Calu3 (cell line): ENCODE results near the gene PTPN21. TPM values are rescaled to one million over a fixed set of nuclear protein-coding genes. Genes with fewer than 3 reads are reported as not detected.

Experiments
- BruUV-seq: library from RNA; stranded (reverse); fragments of 400-500 nt; replicated peaks from 2 replicates; lab custom pipeline; 2021; lab: Mats Ljungman, UMichigan
- CTCF ChIA-PET: fragments of 300-600 bp; sonication (Branson Sonifier 250); formaldehyde crosslinking; loops from one replicate; lab custom pipeline; 2022; ENCODE audit warnings: antibody characterized with exemption; lab: Charles Lee
- DNase-seq: peaks from one replicate; pipeline ENCODE4 v3.0.0; 2022
- H3K27ac Mint-ChIP-seq: one replicate; pipeline ENCODE4 v1.8.0; 2022; ENCODE audit warnings: mixed read lengths; ENCODE audit not compliant: unreplicated experiment
- H3K27me3 Mint-ChIP-seq: one replicate; pipeline ENCODE4 v1.8.0; 2022; ENCODE audit warnings: mixed read lengths; ENCODE audit not compliant: unreplicated experiment
- H3K36me3 Mint-ChIP-seq: one replicate; pipeline ENCODE4 v1.8.0; 2022; ENCODE audit warnings: mild to moderate bottlenecking, moderate library complexity, mixed read lengths; ENCODE audit not compliant: insufficient read depth, unreplicated experiment
- H3K4me1 Mint-ChIP-seq: one replicate; pipeline ENCODE4 v1.8.0; 2022; ENCODE audit warnings: mild to moderate bottlenecking, low read depth, mixed read lengths; ENCODE audit not compliant: unreplicated experiment
- H3K4me3 Mint-ChIP-seq: one replicate; pipeline ENCODE4 v1.8.0; 2022; ENCODE audit warnings: mild to moderate bottlenecking, low read depth, moderate library complexity, mixed read lengths; ENCODE audit not compliant: unreplicated experiment
- H3K9me3 Mint-ChIP-seq: one replicate; pipeline ENCODE4 v1.8.0; 2022; ENCODE audit warnings: low read depth, mixed read lengths; ENCODE audit not compliant: unreplicated experiment
- CTCF ChIP-seq: fragments of 200-600 bp; IDR thresholded peaks from one replicate; pipeline ENCODE4 v1.8.0; 2022; ENCODE audit warnings: antibody characterized with exemption; ENCODE audit not compliant: unreplicated experiment
- intact Hi-C: fragments of 100-400 bp; cut with micrococcal nuclease; formaldehyde crosslinking; loops from one replicate; pipeline ENCODE4 v1.10.0; 2022; ENCODE audit not compliant: unreplicated experiment
- total RNA-seq: library from RNA; stranded (reverse); gene quantifications from 2 replicates; pipeline ENCODE4 v1.2.3, GENCODE V29; 2022

Gene PTPN21
- total RNA-seq, 1 experiment from 2014 or later, result 10.0 TPM

GRCh38 chr14:88502740-88503139, 52.1 kb downstream of the PTPN21 start:
- DNase-seq, result no peak
- no peaks in the 10 kb centered on the region for H3K9me3 Mint-ChIP-seq
- no peaks in the 10 kb centered on the region for H3K36me3 Mint-ChIP-seq
- no peak for TF ChIP-seq CTCF
- H3K4me3 Mint-ChIP-seq, result no peak overlapping the region
- no peaks in the 10 kb centered on the region for H3K4me1 Mint-ChIP-seq
- CTCF ChIA-PET, result no interaction called here
- no peaks in the 10 kb centered on the region for H3K27me3 Mint-ChIP-seq
- BruUV-seq, result no TSS peak
- no peak overlapping the region for H3K27ac Mint-ChIP-seq
- intact Hi-C loops, result no loop called here

GRCh38 chr14:88500611-88501010, 54.2 kb downstream of the PTPN21 start:
- Mint-ChIP-seq H3K27ac (no peak overlapping the region), H3K36me3 (no peaks in the 10 kb centered on the region), H3K9me3 (no peaks in the 10 kb centered on the region), H3K4me1 (peaks cover 5% of the 10 kb centered on the region), H3K27me3 (no peaks in the 10 kb centered on the region), H3K4me3 (no peak overlapping the region)
- no TSS peak for BruUV-seq
- CTCF ChIA-PET, result no interaction called here
- DNase-seq, result no peak
- intact Hi-C loops, result no loop called here
- no peak for TF ChIP-seq CTCF

GRCh38 chr14:88499225-88499624, 55.6 kb downstream of the PTPN21 start:
- H3K9me3 Mint-ChIP-seq, result no peaks in the 10 kb centered on the region
- no peak overlapping the region for H3K27ac Mint-ChIP-seq
- H3K4me3 Mint-ChIP-seq, result no peak overlapping the region
- no peak for TF ChIP-seq CTCF
- CTCF ChIA-PET, result no interaction called here
- no peak for DNase-seq
- BruUV-seq, result no TSS peak
- H3K4me1 Mint-ChIP-seq, result peaks cover 10% of the 10 kb centered on the region
- intact Hi-C loops, result no loop called here
- H3K36me3 Mint-ChIP-seq, result no peaks in the 10 kb centered on the region
- H3K27me3 Mint-ChIP-seq, result no peaks in the 10 kb centered on the region

GRCh38 chr14:88496414-88496813, 58.4 kb downstream of the PTPN21 start:
- CTCF ChIA-PET, result interaction anchor here (0.9 to 1.7 kb wide), 3 partner anchors 39 to 307 kb away, joined by 3 to 7 read pairs (median 4); no protein-coding TSS in a partner anchor
- no peaks in the 10 kb centered on the region for H3K36me3 Mint-ChIP-seq

More at GRCh38 chr14:88496414-88496813, 58.4 kb downstream of the PTPN21 start:
- intact Hi-C loops, result no loop called here
- H3K4me1 Mint-ChIP-seq, result peaks cover 10% of the 10 kb centered on the region
- H3K4me3 Mint-ChIP-seq, result no peak overlapping the region
- DNase-seq, result no peak
- H3K9me3 Mint-ChIP-seq, result no peaks in the 10 kb centered on the region
- TF ChIP-seq CTCF, result no peak
- no peaks in the 10 kb centered on the region for H3K27me3 Mint-ChIP-seq
- no TSS peak for BruUV-seq
- H3K27ac Mint-ChIP-seq, result no peak overlapping the region
